NCI-H146 (cell line): Measurements from ENCODE around the gene OBSL1.

Experiments used
- DNase-seq: peaks from one replicate; lab custom pipeline; 2025; lab: John Stamatoyannopoulos, UW

Gene OBSL1

GRCh38 chr2:219565130-219566080, 5.9 kb downstream of the OBSL1 start:
- DNase-seq = no peak

- no peak for DNase-seq
Measured at GRCh38 chr2:219563271-219563928, 7.9 kb downstream of the OBSL1 start.

GRCh38 chr2:219562049-219563020, 9.0 kb downstream of the OBSL1 start:
- no peak for DNase-seq

- DNase-seq = no peak
Measured at GRCh38 chr2:219561179-219562048, 9.9 kb downstream of the OBSL1 start.

GRCh38 chr2:219560893-219561178, 10.5 kb downstream of the OBSL1 start:
- DNase-seq = no peak

GRCh38 chr2:219560037-219560892, 11.1 kb downstream of the OBSL1 start:
- no peak for DNase-seq

GRCh38 chr2:219559156-219559915, 12.0 kb downstream of the OBSL1 start:
- no peak for DNase-seq

- no peak for DNase-seq
Measured at GRCh38 chr2:219557791-219558785, 13.3 kb downstream of the OBSL1 start.

GRCh38 chr2:219557320-219557719, 14.0 kb downstream of the OBSL1 start:
- no peak for DNase-seq

- DNase-seq = no peak
Measured at GRCh38 chr2:219556413-219556812, 14.9 kb downstream of the OBSL1 start.

GRCh38 chr2:219555956-219556355, 15.4 kb downstream of the OBSL1 start:
- DNase-seq = no peak

GRCh38 chr2:219554350-219554749, 17.0 kb downstream of the OBSL1 start:
- DNase-seq = no peak

GRCh38 chr2:219553463-219553963, 17.8 kb downstream of the OBSL1 start:
- DNase-seq = no peak

GRCh38 chr2:219553168-219553417, 18.2 kb downstream of the OBSL1 start:
- DNase-seq = no peak

- DNase-seq = peak; percentile 82
Measured at GRCh38 chr2:219552382-219553167, 18.8 kb downstream of the OBSL1 start.

GRCh38 chr2:219551441-219552381, 19.6 kb downstream of the OBSL1 start:
- peak; percentile 69 for DNase-seq
